Kidney epithelial cell (primary cell): ENCODE data around the gene IKBKE. TPM values are rescaled to one million over a fixed set of nuclear protein-coding genes. Genes with fewer than 3 reads are reported as not detected.
A peak's percentile ranks its signal among the peaks of the same experiment; 100 is the strongest.

Experiments
- DNase-seq: peaks from one replicate; pipeline ENCODE4 v3.0.0-alpha.2; 2010; ENCODE audit warnings: low read depth
- H3K27me3 ChIP-seq: 2 replicates; pipeline ENCODE4 v1.6.0; 2011; ENCODE audit warnings: low read length; ENCODE audit not compliant: control insufficient read depth, insufficient read depth
- H3K36me3 ChIP-seq: 2 replicates; pipeline ENCODE4 v1.5.1; 2011; ENCODE audit warnings: low read length; ENCODE audit not compliant: control insufficient read depth, insufficient read depth
- H3K4me3 ChIP-seq: 2 replicates; pipeline ENCODE4 v1.5.1; 2011; ENCODE audit warnings: low read depth, mild to moderate bottlenecking, control low read depth, low read length
- CTCF ChIP-seq: IDR thresholded peaks from 2 replicates; pipeline ENCODE4 v1.5.1; 2011; ENCODE audit warnings: mild to moderate bottlenecking, moderate library complexity, low read length, control low read depth, inconsistent platforms; ENCODE audit not compliant: insufficient read depth, poor library complexity, severe bottlenecking
- total RNA-seq: library from RNA; depleted of rRNA; stranded (reverse); fragments of >200 nt; gene quantifications from 2 replicates; pipeline ENCODE4 v1.2.3, GENCODE V29; 2015

IKBKE gene
- total RNA-seq, 1 donor from 2014 or later: 33.2 TPM

GRCh38 chr1:206430031-206430983 lies 40.0 kb upstream of the IKBKE start:
- Histone ChIP-seq H3K27me3 (no peaks in the 10 kb centered on the region), H3K36me3 (no peaks in the 10 kb centered on the region), H3K4me3 (no peak overlapping the region)
- peak; percentile 26 for DNase-seq
- TF ChIP-seq CTCF: no peak

GRCh38 chr1:206435445-206435844 lies 34.8 kb upstream of the IKBKE start:
- Histone ChIP-seq H3K4me3 (no peak overlapping the region), H3K36me3 (peaks cover 3% of the 10 kb centered on the region), H3K27me3 (no peaks in the 10 kb centered on the region)
- no peak for DNase-seq
- no peak for TF ChIP-seq CTCF

GRCh38 chr1:206438554-206438953 lies 31.7 kb upstream of the IKBKE start:
- Histone ChIP-seq H3K36me3 (peaks cover 3% of the 10 kb centered on the region), H3K4me3 (no peak overlapping the region), H3K27me3 (no peaks in the 10 kb centered on the region)
- TF ChIP-seq CTCF: no peak
- no peak for DNase-seq

GRCh38 chr1:206439205-206439604 lies 31.1 kb upstream of the IKBKE start:
- no peak for TF ChIP-seq CTCF
- no peak for DNase-seq

GRCh38 chr1:206441336-206441967 lies 28.8 kb upstream of the IKBKE start:
- no peak overlapping the region for H3K4me3 ChIP-seq
- peaks cover 3% of the 10 kb centered on the region for H3K36me3 ChIP-seq
- H3K27me3 ChIP-seq: no peaks in the 10 kb centered on the region
- DNase-seq: no peak
- TF ChIP-seq CTCF: no peak

More at GRCh38 chr1:206439205-206439604, 31.1 kb upstream of the IKBKE start:
- peaks cover 3% of the 10 kb centered on the region for H3K36me3 ChIP-seq
- H3K4me3 ChIP-seq: no peak overlapping the region
- H3K27me3 ChIP-seq: no peaks in the 10 kb centered on the region
